GM18517 (cell line): ENCODE results near the gene SLC39A3.

Source experiments
- ATAC-seq: cut with Tn5 transposase; IDR thresholded peaks from one replicate; pipeline ENCODE4 v1.9.1; 2021; ENCODE audit warnings: mild to moderate bottlenecking, moderate library complexity; ENCODE audit not compliant: unreplicated experiment

Gene SLC39A3

DNA sequence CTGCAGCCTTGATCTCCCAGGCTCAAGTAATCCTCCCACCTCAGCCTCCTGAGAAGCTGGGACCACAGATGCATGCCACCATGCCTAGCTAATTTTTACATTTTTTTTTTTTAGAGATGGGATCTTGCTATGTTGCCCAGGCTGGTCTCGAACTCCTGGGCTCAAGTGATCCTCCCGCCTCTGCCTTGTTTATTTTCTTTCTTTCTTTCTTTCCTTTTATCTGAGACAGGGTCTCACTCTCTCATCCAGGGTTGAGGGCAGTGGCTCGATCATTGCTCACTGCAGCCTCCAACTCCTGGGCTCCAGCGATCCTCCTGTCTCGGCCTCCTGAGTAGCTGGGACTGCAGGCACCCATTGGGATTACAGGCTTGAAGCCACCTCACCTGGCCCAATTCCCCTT, 33.6 kb downstream of the SLC39A3 start:
- no peak for ATAC-seq

GRCh38 chr19:2703691-2704216, 36.1 kb downstream of the SLC39A3 start:
- no peak for ATAC-seq

- ATAC-seq = no peak
Observed at GRCh38 chr19:2703077-2703437, 36.8 kb downstream of the SLC39A3 start.

DNA sequence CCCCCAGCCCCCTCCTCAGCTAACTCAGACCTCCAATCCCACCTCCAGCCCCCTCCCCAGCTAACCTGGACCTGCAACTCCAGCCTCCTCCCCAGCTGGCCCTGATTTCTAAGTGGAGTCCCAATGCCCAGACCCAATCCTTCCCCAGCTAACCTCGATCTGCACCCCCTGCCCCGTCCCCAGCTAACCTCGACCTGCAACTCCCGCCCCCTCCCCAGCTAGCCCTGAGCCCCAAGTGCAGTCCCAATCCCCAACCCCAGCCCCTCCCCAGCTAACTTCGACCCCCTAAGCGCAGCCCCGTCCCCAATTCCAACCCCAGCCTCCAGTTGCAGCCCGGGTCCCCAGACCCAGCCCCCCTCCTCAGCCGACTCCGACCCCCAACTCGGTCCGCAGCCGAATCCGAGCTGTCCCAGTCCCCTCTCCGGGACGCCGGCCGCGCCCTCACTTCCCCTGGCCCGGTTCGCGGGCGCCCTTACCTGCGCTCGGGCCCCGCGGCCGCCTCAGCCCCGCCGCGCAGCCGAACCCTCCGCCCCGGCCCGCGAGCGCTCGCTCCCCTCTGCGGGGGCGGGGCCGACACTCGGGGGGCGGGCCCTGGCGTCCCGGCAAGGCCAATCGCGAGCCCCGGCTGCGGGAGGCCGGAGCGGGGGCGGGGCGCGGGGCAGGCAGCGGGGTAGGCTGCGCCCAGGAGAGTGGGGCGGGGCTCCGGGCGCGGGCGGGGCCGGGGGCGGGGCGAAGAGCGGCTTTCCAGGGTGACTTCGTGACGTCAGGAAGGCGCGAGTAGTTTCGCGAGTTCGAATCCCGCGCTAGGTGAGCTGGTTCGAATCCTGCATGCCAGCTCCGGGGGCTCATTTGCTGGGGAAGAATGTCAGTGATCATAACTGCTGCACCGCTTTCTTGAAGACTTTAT, 37.4 kb downstream of the SLC39A3 start, which contains the start of gene GNG7:
Gene GNG7, minus strand, starts transcription at position 525 of the 907 bp plus-strand sequence. CDS start 182,006 bp downstream, outside the sequence.
- ATAC-seq = no peak

DNA sequence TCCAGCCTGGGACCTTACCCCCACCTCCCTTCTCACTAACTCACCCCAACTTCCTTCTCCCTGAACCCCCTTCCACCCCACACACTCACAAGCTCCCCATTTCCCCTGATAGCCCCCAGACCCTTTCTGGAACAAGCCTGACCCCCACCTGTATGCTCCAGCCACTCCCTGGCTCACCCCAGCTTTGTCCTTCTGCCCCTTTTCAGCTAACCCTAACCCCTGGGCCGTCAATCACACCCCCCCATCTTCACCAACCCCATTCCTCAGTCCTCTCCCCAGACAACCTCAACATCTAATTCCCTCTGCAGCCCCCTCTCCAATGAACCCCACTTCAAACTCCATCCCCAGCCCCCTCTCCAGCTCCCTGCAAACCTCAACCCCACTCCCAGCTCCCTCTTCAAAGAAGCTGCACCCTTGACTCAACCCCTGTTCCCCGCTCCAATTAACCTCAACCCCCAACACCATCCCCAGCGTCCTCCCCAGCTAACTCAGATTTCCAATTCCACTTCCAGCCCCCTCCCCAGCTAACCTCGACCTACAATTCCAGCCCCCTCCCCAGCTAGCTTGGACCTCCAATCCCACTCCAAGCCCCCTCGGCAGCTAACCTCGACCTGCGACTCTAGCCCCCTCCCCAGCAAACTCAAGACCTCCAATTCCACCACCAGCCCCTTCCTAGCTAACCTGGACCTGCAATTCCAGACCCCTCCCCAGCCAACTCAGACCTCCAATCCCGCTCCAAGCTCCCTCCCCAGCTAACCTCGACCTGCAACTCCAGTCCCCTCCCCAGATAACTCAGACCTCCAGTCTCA, 38.3 kb downstream of the SLC39A3 start:
- no peak for ATAC-seq

DNA sequence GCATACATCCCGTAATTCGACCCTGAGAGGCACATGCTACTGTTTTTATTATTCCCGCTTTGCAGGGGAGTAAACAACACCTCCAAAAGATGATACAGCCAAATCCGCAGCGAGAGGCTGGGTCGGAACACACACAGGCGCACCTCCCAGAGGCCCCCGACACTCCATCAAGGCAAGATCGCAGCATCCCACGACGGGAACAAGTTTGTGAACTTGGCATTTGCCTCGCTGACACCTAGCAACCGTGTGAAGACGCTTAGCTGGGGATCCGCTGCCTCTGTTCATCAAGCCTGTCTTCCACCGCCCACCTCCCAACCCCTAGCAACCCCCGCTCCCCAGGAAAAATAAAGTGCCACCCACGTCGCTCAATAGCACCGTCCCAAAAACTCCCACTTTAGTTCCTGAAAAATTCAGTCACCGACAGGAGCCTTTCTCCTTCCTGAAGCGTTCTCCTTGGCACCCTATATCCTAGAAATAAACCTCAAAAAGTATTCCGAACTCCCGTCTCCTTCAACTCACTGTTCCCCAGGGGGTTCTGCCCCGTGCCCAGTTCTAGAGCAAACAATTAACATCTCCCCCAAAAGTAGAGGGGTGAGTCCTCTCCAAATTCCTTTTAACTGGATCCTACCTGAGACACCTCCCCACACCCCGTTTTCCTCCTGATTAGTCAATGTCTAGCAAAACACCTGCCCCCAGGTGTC, 39.0 kb downstream of the SLC39A3 start:
- no peak for ATAC-seq

GRCh38 chr19:2699413-2700140, 40.2 kb downstream of the SLC39A3 start:
- no peak for ATAC-seq

DNA sequence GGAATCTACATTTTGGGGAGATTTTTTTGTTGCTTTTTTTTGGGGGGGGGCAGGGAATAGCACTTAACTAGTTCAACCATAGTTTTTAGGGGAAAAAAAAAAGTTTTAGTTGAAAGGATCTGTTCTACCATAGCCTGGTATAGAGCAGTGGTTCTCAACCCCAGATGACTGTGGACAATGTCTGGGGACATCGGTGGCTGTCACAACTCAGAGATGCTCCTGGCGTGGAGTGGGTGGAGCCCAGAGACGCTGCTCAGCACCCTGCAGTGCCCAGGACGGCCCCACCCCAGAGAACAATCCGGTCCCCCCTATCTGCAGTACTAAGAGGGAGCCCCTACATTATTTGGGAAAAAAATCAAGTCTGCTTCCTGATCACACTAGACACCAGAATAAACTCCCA, 45.6 kb downstream of the SLC39A3 start:
- no peak for ATAC-seq

DNA sequence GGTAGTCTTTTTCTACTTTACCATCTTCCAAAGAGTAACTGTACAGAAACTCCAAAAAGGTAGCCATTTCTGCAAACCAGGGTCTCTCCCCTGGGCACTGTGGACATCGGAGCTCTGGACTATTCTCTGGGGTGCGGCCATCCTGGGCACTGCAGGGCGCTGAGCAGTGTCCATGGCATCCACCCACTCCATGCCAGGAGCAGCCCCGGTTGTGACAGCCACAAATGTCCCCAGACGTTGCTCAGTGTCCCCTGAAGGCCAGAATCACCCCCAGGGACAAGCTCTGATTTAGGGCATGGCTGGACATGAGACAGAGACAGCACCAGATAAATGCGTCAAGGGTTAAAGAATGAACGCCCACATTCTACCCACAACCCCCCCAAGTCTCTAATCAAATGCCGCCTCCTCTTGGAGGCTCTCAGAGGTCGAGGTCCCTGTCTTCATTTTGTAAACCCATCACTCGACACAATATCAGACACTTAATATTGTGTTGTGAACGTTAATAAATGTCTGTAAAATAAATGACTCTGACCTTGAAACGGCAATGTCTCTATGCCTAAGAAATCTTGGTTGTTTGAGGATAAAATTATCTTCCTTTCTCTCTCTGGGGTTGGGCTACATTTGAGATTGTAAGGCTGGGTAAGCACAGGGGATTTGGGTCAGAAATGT, 46.2 kb downstream of the SLC39A3 start:
- no peak for ATAC-seq

DNA sequence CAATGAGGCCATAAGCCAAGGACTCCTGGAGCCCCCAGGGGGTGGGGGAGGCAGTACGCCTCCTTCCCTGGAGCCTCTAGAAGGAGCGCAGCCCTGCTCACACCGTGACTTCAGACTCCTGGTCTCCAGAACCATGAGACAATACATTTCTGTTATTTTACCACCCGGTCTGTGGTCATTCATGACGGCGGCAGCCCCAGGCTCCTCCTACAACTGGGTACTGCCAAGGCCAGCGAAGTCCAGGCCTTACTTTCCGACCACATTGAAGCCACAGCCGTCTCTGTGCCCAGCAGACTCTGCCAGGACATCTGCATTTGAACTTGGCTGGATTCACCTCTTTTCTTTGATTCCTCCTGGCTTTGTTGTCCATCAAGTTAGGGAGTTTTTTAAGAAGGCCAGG, 47.9 kb downstream of the SLC39A3 start:
- ATAC-seq = no peak

DNA sequence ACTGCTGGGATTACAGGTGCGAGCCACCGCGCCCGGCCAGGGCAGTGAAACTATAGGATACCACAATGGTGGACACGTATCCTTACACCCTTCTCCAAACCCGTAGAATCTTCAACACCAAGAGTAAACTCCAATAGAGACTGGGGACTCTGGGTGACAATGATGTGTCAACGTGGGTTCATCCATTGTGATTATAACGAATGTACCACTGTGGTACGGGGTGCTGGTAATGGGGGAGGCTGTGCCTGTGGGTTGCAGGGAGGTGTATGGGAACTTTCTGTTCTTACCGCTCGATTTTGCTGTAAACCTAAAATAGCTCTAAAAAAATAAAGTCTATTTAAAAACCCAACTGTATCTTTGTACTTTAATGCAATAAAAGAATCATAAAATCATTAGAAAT, 49.0 kb downstream of the SLC39A3 start:
- no peak for ATAC-seq

GRCh38 chr19:2686360-2686759, 53.5 kb downstream of the SLC39A3 start:
- ATAC-seq = no peak

DNA sequence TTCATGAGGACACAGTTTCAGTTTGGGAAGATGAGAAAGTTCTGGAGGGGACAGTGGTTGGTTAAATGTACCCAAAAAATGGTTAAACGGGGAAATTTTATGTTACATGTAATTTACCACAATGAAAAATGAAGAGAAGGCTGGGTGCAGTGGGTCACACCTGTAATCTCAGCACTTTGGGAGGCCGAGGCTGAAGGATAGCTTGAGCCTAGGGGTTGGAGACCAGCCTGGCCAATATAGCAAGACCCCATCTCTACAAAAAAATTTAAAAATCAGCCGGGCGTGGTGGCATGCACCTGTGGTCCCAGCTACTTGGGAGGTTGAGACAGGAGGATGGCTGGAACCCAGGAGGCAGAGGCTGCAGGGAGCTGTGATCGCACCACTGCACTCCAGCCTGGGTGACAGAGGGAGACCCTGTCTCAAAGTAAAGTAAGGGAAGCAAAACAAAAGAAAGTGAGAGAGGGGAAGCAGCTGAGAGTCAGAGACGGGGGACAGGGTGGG, 54.6 kb downstream of the SLC39A3 start:
- no peak for ATAC-seq

DNA sequence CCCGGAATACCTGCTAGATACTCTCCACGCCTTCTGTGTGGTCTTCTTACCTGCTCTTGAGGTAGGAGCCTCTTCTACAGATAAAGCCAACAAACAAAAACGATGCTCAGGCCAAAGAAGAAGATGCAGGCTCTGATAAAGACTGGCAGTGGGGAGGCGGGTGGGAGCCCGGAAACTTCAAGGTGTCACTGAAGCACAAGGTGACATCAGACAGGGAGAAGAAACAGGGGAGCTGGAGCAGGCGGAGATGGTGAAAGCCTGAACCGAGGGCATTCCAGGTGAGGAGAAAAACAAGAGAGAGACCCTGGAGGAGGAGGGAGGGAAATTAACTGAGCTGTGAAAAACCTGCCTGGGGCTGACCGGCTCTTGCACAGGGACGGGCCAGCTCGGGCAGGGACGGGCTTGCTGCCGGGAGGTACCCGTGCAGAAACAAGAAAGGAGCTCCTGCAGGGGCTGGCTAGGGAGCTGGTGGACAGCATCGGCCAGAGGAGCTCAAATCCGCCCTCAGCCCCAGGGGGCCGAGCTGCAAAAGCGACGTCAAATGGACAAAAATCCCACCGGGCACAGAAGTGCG, 56.3 kb downstream of the SLC39A3 start:
- no peak for ATAC-seq
